ENCODE results near the gene TMED1.

The TMED1 gene

DNA sequence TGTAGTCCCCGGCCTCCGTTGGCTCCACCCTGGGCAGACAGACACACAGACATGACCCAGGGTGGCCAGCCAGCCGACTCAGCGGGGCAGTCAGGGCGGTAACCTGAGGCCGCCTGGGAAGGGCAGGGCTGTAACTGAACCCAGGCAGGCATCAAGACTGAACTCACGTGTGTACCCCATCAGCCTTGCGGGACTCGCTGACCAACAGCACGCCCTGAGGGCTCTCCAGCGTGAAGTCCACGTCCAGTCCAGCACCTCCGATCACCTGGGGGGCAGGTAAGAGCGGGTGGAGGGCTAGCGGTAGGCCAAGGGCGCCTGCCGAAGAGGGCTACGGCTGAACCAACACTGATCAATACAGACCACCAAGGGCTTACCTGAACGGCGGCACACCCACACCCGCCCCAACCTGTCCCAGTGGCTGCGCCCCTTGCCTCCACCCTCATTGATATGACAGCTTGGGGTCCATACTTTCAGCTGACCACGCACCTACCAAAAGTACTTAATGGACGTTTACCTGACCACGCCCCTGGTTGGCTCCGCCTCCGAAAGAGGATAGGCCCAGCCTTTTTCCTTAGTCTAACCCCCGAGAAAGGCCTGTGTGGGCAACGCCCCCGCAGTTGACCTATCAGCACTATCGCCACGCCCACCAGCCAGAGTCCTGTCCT, 791 bp downstream of the TMED1 start:
- DNase-seq = peak in 7 of 51 donors; percentile 28 to 54 (median 40)

DNA sequence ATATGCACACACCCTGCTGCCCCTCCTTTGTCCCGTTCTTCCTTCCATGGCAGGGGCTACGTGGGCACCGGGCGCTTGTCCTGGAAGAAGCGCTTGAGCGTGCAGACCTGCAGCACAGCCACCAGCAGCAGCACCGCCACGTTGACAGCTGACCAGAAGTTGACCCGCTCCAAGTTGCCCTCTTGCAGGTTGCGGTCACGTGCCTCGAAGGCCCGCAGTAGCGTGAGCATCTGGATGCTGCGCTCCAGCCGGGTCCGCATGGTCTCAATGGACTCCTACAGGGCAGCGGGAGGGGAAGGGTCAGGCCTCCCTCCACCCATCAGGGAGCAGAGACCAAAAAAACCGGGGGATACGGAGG, 3.1 kb downstream of the TMED1 start:
- no peak for DNase-seq

DNA sequence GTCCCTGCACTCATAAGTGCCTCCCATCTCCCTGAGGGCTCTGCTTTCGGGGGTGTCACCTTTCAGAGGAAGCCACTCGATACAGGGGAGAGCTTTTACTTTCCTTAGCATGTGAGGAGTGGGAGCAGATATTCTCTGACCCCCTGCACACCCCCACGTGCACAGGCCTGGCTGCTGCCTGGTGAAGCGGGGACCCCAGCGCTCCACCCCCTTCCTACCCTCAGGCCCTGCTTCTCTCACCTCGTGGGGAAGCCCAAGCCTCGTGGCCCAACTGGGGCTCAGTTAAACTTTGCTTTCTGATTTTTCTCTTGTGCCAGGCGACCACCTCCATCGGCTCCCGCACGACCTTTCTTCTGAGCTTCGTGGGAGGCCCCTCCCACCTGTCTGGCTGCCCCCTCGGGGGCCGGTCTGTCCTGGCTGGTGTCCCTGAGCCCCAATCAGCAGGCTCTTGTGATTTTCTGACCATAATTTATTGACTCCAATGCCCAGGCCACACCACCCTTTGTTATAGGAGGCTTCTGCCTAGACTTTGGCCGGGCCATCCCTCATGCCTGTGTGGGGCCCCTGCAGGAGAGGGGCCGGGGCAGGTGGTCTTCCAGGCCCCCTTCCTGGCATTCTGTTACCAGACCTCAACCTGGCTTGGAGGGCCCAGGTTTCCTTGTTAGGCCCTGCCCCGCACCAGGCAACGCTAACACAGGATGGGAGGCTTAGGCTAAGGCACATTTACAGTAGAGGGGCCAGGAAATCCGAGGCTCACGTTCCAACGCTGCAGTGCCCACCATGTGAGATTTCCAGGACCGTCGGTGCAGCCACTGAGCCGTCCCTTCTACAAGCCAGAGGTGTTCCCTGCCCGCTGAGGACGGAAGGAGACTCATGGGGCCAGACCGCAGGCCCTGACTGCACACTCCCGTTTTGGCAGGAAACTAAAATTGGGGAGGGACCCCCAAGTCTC, 3.7 kb downstream of the TMED1 start:
- no peak for DNase-seq

GRCh38 chr19:10830931-10831779, 4.9 kb downstream of the TMED1 start:
- no peak for DNase-seq

- DNase-seq = no peak
These were observed 5.6 kb downstream of the TMED1 start for GRCh38 chr19:10830370-10830769.

- no peak for DNase-seq
These were observed 6.0 kb downstream of the TMED1 start for GRCh38 chr19:10829967-10830366.

GRCh38 chr19:10828981-10829821, 6.8 kb downstream of the TMED1 start:
- DNase-seq = no peak

DNA sequence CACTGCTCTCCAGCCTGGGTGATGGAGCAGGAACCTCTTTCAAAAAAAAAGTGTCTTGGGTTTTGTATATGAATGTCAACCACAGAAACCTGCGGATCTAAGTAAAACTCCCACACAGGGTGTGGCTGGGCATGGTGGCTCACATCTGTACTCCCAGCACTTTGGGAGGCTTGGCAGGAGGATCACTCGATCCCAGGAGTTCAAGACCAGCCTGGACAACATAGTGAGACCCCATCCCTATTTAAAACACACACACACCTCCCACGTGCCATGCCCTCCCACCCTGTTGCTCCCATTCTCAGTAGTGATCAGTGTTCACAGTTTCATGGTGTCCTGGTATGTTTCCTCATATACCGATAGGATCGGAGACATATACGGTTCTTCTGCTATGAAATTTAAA, 9.2 kb downstream of the TMED1 start:
- no peak for DNase-seq

- DNase-seq = no peak
These were observed 9.8 kb downstream of the TMED1 start for GRCh38 chr19:10826231-10826630.

DNA sequence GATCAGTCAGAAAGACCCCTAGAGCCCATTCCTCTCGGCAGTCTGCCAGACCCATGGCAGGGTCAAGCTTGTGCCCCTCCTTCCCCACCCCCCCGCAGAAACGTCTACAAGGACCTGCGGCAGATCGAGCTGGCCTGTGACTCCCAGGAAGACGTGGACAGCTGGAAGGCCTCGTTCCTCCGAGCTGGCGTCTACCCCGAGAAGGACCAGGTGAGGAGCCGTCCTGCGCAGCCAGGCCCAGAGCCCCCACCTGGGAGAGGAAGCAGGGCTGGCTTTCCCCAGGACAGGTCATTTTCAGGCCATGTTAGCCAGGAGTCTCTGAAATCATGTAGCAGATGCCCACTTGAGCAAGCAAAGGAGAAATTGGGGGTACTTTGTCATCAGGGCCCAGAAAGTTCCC, 12.3 kb downstream of the TMED1 start:
- no peak for DNase-seq

DNA sequence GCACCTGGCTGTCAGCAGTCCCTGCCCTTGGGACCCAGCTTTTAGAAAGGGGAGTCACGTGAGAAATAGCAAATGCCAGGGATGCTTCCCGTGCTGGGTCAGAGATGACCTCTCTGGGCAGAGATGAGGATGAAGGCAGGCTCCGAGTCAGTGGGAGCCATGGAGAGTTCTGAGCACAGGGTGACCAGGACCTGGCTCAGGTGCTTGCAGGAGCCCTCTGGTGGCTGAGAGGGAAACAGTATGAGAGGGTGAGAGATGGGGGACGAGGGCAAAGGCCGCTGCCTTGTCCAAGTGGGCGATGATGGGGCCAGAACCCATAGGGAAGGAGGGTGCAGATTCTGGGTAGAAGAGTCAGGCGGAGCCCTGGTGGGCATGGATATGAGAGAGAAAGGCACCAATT, 15.8 kb downstream of the TMED1 start:
- no peak for DNase-seq

DNA sequence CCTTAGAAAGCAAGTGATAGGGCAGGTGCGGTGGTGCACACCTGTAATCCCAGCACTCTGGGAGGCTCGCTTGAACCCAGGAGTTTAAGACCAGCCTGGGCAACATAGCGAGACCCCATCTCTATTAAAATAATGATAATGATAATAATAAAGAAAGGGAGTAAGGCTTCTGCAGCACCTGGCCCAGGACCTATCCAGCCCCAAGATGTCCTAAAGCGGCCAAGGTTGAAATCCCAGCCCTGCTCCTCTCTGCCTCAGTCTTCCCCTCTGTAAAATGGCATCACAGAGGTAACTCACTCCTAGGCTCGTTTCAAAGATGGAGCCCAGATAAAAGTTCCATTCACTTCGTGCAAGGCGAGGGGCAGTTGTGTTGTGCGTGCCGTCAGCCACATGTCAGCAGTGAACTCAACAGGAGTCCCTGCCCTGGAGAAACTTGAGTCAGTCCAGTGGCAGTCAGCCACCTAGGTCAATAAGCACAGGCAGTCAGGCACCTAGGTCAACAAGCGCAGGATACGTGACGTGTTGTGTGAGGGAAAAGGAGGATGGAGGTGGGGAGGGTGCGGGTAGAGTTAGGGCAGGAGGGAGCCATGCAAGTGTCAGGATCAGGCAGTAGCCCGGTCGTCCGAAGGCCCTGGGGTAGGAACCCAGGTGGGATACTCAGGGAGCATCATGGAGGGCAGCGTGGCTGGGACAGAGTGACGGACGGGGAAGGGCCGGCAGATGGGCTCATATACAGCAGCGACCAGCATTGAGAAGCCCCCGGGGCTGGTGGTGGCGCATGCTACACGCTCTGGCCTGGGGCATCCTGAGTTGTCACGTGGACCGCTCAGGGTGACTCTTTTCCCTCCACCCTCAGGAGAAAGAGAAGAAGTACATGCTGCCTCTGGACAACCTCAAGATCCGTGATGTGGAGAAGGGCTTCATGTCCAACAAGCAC, 16.6 kb downstream of the TMED1 start:
- DNase-seq = no peak

DNA sequence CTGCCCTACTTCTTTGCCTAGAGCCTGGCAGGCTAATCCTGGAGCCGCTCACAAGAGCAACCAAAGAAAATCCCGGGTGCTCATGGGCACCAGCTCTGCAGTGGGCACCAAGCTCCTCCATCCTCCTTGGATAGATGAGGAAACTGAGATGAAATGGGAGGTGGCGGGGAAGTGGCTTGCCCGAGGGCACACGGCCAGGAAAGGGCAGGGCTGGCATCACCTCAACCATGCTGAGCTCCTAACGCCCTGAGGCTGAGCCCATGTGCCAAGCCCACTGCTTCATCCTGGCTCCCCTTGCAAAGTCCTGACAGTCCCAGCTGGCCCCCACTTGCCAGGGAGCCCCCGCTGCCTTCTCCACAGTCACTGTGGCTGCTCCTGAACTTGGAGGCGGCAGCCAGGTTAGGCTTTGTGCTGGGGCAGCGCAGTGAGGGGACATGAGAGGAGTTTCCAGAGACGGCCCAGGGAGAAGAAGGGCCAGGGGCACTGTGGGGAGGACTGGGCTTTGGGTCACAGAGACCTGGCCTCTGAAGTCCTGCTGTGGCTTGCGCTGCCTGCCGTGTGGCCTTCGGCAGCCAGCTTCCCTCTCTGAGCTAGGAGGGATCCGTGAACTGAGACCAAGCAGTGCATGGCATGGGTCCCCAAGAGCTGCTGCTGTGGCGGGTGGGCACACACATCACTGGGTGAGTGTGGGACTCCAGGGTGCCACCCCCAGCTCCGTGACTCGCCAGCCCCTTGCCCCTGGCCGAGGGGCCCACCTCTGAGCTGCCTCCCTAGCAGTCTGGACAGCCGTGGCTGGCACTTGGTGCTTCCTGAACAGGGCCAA, 17.5 kb downstream of the TMED1 start:
- DNase-seq = no peak

GRCh38 chr19:10817291-10818038, 18.5 kb downstream of the TMED1 start:
- no peak for DNase-seq

DNA sequence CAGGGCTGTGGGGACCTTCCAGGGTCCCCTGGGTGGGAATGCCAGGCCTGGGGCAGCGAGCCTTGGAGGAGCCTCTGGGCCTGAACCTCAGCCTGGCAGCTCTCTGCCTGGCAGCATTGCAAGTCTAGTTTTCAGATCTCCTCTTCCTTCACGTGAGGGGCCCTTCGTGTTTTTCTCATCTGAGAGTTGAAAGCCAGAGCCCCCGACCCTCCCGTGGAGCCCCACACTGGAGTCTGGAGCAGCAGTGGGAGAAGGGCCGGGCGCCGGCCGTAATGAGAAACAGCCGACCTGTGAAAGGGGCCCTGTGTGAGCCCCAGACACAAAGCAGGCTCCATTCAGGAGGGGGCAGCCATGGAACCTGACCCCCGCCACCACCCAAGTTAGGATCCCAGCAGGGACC, 19.3 kb downstream of the TMED1 start:
- no peak for DNase-seq

DNA sequence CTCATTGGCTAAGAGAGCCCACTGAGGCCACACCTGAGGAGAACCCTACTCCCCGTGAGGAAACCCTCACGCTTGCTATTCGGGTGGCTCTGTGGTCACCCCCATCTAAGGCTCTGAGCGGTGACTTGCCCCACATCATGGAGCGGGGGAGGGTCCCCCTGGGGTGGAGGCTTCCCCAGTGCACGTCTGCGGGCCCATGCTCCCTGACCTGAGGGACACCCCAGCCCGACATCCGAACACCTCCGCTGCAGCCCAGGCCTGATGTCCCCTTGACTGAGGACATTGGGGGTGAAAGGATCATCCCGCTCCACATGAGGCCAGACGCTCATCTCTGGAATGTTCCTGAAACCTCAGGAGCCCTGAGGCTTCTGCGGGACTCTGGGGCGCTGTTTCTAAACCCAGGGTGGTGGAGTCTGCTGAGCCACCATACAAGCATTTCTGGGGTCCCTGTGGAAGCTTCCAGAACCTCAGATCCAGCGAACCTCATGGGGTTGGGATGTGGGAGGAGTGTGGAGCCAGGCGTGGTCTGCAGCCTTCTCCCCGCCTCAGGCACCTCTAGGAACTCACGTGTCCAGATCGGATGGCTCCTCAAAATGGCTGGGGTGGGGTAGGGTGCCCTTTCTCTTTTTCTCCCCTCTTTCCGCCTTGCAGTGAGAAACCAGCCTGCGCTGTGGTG, 19.9 kb downstream of the TMED1 start:
- no peak for DNase-seq

- DNase-seq = no peak
These were observed 20.9 kb downstream of the TMED1 start for GRCh38 chr19:10815007-10815536.

All from hypothalamus (tissue), 51 donors.